Omental fat pad (tissue), 4 donors: ENCODE data around the gene GRIP2. TPM values are rescaled to one million over a fixed set of nuclear protein-coding genes. Genes with fewer than 3 reads are reported as not detected.
A peak's percentile ranks its signal among the peaks of the same experiment; 100 is the strongest.

Experiments
- ATAC-seq: fragments of 150-250 bp; one replicate; pipeline ENCODE4 v1.9.1; 2016; ENCODE audit warnings: mild to moderate bottlenecking, moderate library complexity; ENCODE audit not compliant: low FRiP score
- DNase-seq: peaks from one replicate; pipeline ENCODE4 v3.0.0-alpha.2; 2019; ENCODE audit warnings: low spot score
- CTCF ChIP-seq, 3 donors: fragments of 450-650 bp; IDR thresholded peaks; one replicate each; pipeline ENCODE4 v1.5.1; 2016 to 2017; ENCODE audit warnings: antibody characterized with exemption in 3 of 3, mild to moderate bottlenecking in 3 of 3, moderate library complexity in 2 of 3
- total RNA-seq, 4 donors: library from RNA; depleted of rRNA; stranded (reverse); fragments of >200 nt; gene quantifications; one replicate each; pipeline ENCODE4 v1.1.0, GENCODE V29; 2016

GRIP2 gene
- total RNA-seq, 4 donors from 2014 or later, result 0.69 to 2.6 (median 1.2) TPM

- ATAC-seq (peak; percentile 77), DNase-seq (no peak)
- peak in 1 of 3 donors; percentile 43 for TF ChIP-seq CTCF (IDR thresholded peaks at IDR 0.05)
These were observed 8.2 kb upstream of the GRIP2 start for GRCh38 chr3:14548321-14548729.

- DNase-seq, result no peak
- TF ChIP-seq CTCF (IDR thresholded peaks at IDR 0.05), result no peak
- ATAC-seq, result no peak
These were observed 7.6 kb upstream of the GRIP2 start for GRCh38 chr3:14547693-14548092.

GRCh38 chr3:14546041-14546440 is 5.9 kb upstream of the GRIP2 start:
- DNase-seq, result no peak
- no peak for TF ChIP-seq CTCF (IDR thresholded peaks at IDR 0.05)
- no peak for ATAC-seq

- TF ChIP-seq CTCF (IDR thresholded peaks at IDR 0.05), result no peak
- DNase-seq (no peak), ATAC-seq (no peak)
These were observed 5.1 kb upstream of the GRIP2 start for GRCh38 chr3:14545251-14545635.

- ATAC-seq, result no peak
These were observed 4.4 kb upstream of the GRIP2 start for GRCh38 chr3:14544282-14545250.

GRCh38 chr3:14543446-14543845 is 3.3 kb upstream of the GRIP2 start:
- no peak for DNase-seq
- TF ChIP-seq CTCF (IDR thresholded peaks at IDR 0.05), result no peak

More at GRCh38 chr3:14544282-14545250, 4.4 kb upstream of the GRIP2 start:
- no peak for DNase-seq
- no peak for TF ChIP-seq CTCF (IDR thresholded peaks at IDR 0.05)

GRCh38 chr3:14542656-14543055 is 2.5 kb upstream of the GRIP2 start:
- TF ChIP-seq CTCF (IDR thresholded peaks at IDR 0.05), result no peak
- ATAC-seq, result no peak
- DNase-seq, result no peak

More at GRCh38 chr3:14543446-14543845, 3.3 kb upstream of the GRIP2 start:
- ATAC-seq, result no peak
